ENCODE results near the gene COQ2. TPM values are rescaled to one million over a fixed set of nuclear protein-coding genes. Genes with fewer than 3 reads are reported as not detected.
"Not testable (repeated sequence)": the region's sequence is repeated elsewhere in the genome, so short reads cannot be mapped to it uniquely, and the experiment has no call there.

COQ2 gene
- total RNA-seq, 3 donors from 2014 or later = 8.6 to 10.8 (median 9.4) TPM

- Histone ChIP-seq H3K36me3 (no peaks in the 10 kb centered on the region), H3K27me3 (no peaks in the 10 kb centered on the region), H3K4me1 (no peaks in the 10 kb centered on the region), H3K27ac (no peak overlapping the region), H3K4me3 (no peak overlapping the region), H3K9me3 (no peaks in the 10 kb centered on the region)
- TF ChIP-seq POLR2A (IDR thresholded peaks at IDR 0.05) (no peak), POLR2AphosphoS5 (IDR thresholded peaks at IDR 0.05) (no peak), CTCF (IDR thresholded peaks at IDR 0.05) (no peak)
- intact Hi-C loops (cut with DNase I; ENCODE audit: low total_unique reads) = no loop called here
- DNase-seq (ENCODE audit: low spot score in 2 of 2) = no peak
These were observed 41.9 kb upstream of the COQ2 start for GRCh38 chr4:83326546-83326945.

GRCh38 chr4:83325306-83325705 lies 40.7 kb upstream of the COQ2 start:
- H3K27me3 ChIP-seq; H3K9me3 ChIP-seq; H3K4me1 ChIP-seq; intact Hi-C loops (cut with DNase I; ENCODE audit: low total_unique reads); H3K36me3 ChIP-seq; H3K4me3 ChIP-seq; DNase-seq (ENCODE audit: low spot score in 2 of 2); H3K27ac ChIP-seq: not testable (repeated sequence)

GRCh38 chr4:83323136-83323535 lies 38.5 kb upstream of the COQ2 start:
- DNase-seq (ENCODE audit: low spot score in 2 of 2) = no peak

GRCh38 chr4:83320548-83320947 lies 36.0 kb upstream of the COQ2 start:
- H3K27ac ChIP-seq = no peak overlapping the region
- DNase-seq (ENCODE audit: low spot score in 2 of 2) = peak in 1 of 2 donors; percentile 19
- no peaks in the 10 kb centered on the region for H3K9me3 ChIP-seq
- H3K27me3 ChIP-seq = no peaks in the 10 kb centered on the region
- intact Hi-C loops (cut with DNase I; ENCODE audit: low total_unique reads) = no loop called here
- H3K4me1 ChIP-seq = no peaks in the 10 kb centered on the region
- TF ChIP-seq POLR2A (IDR thresholded peaks at IDR 0.05) (no peak), CTCF (IDR thresholded peaks at IDR 0.05) (no peak)
- H3K4me3 ChIP-seq = no peak overlapping the region
- no peaks in the 10 kb centered on the region for H3K36me3 ChIP-seq

More at GRCh38 chr4:83323136-83323535, 38.5 kb upstream of the COQ2 start:
- intact Hi-C loops (cut with DNase I; ENCODE audit: low total_unique reads) = no loop called here
- Histone ChIP-seq H3K4me1 (no peaks in the 10 kb centered on the region), H3K36me3 (no peaks in the 10 kb centered on the region), H3K4me3 (no peak overlapping the region), H3K27me3 (no peaks in the 10 kb centered on the region), H3K27ac (no peak overlapping the region), H3K9me3 (no peaks in the 10 kb centered on the region)
- TF ChIP-seq POLR2A (IDR thresholded peaks at IDR 0.05) (no peak), POLR2AphosphoS5 (IDR thresholded peaks at IDR 0.05) (no peak), CTCF (IDR thresholded peaks at IDR 0.05) (no peak)

- TF ChIP-seq POLR2AphosphoS5 (IDR thresholded peaks at IDR 0.05) = no peak
- no peak for TF ChIP-seq CTCF (IDR thresholded peaks at IDR 0.05)
- no peak for TF ChIP-seq POLR2A (IDR thresholded peaks at IDR 0.05)
- no peak for DNase-seq (ENCODE audit: low spot score in 2 of 2)
- H3K36me3 ChIP-seq = no peaks in the 10 kb centered on the region
- no peak overlapping the region for H3K27ac ChIP-seq
- intact Hi-C loops (cut with DNase I; ENCODE audit: low total_unique reads) = no loop called here
- no peaks in the 10 kb centered on the region for H3K9me3 ChIP-seq
- no peak overlapping the region for H3K4me3 ChIP-seq
- H3K4me1 ChIP-seq = no peaks in the 10 kb centered on the region
- H3K27me3 ChIP-seq = no peaks in the 10 kb centered on the region
These were observed 34.1 kb upstream of the COQ2 start for GRCh38 chr4:83318666-83319065.

GRCh38 chr4:83317671-83318070 lies 33.1 kb upstream of the COQ2 start:
- intact Hi-C loops (cut with DNase I; ENCODE audit: low total_unique reads) = no loop called here
- Histone ChIP-seq H3K27me3 (no peaks in the 10 kb centered on the region), H3K9me3 (no peaks in the 10 kb centered on the region), H3K36me3 (no peaks in the 10 kb centered on the region), H3K4me1 (no peaks in the 10 kb centered on the region), H3K27ac (no peak overlapping the region), H3K4me3 (no peak overlapping the region)
- no peak for DNase-seq (ENCODE audit: low spot score in 2 of 2)
- TF ChIP-seq POLR2AphosphoS5 (IDR thresholded peaks at IDR 0.05) (no peak), POLR2A (IDR thresholded peaks at IDR 0.05) (no peak)

Data from breast epithelium (tissue), 4 donors.